Ishikawa (cell line): ENCODE data around the gene MAPK1.

ENCODE experiments used
- CEBPB ChIP-seq: IDR thresholded peaks from 2 replicates; pipeline ENCODE4 v1.6.1; 2012
- CREB1 ChIP-seq: IDR thresholded peaks from 2 replicates; pipeline ENCODE4 v1.6.1; 2012; ENCODE audit warnings: low read depth
- EGR1 ChIP-seq: IDR thresholded peaks from 2 replicates; pipeline ENCODE4 v1.6.1; 2012
- EP300 ChIP-seq: IDR thresholded peaks from 2 replicates; pipeline ENCODE4 v1.6.1; 2012; ENCODE audit warnings: borderline replicate concordance
- FOXM1 ChIP-seq: IDR thresholded peaks from 2 replicates; pipeline ENCODE4 v1.6.1; 2012; ENCODE audit warnings: low read depth, borderline replicate concordance
- MAX ChIP-seq: IDR thresholded peaks from 2 replicates; pipeline ENCODE4 v1.6.1; 2012
- NFIC ChIP-seq: IDR thresholded peaks from 2 replicates; pipeline ENCODE4 v1.6.1; 2012
- RAD21 ChIP-seq: IDR thresholded peaks from 2 replicates; pipeline ENCODE4 v1.6.1; 2012; ENCODE audit warnings: low read depth
- REST ChIP-seq: IDR thresholded peaks from 2 replicates; pipeline ENCODE4 v1.6.1; 2012; ENCODE audit warnings: low read depth, mild to moderate bottlenecking
- TAF1 ChIP-seq: IDR thresholded peaks from 2 replicates; pipeline ENCODE4 v1.6.1; 2012; ENCODE audit warnings: low read depth, mild to moderate bottlenecking
- TCF12 ChIP-seq: IDR thresholded peaks from 2 replicates; pipeline ENCODE4 v1.6.1; 2012; ENCODE audit warnings: low read depth
- TEAD4 ChIP-seq: IDR thresholded peaks from 2 replicates; pipeline ENCODE4 v1.6.1; 2012
- YY1 ChIP-seq: IDR thresholded peaks from 2 replicates; pipeline ENCODE4 v1.6.1; 2012; ENCODE audit warnings: low read depth
- ZBTB7A ChIP-seq: IDR thresholded peaks from 2 replicates; pipeline ENCODE4 v1.6.1; 2012; ENCODE audit warnings: low read depth
- TF ChIP-seq, protein P1 (sequence below): IDR thresholded peaks from 2 replicates; pipeline ENCODE4 v1.6.1; 2012

MAPK1 gene

GRCh38 chr22:21791635-21792625, 75.5 kb downstream of the MAPK1 start:
- TF ChIP-seq REST (no peak), NFIC (no peak), RAD21 (no peak), EP300 (no peak), MAX (no peak), YY1 (no peak), TCF12 (no peak), ZBTB7A (no peak), TEAD4 (no peak), FOXM1 (no peak), EGR1 (no peak), CREB1 (no peak), CEBPB (no peak), TAF1 (no peak)
- TF ChIP-seq, protein P1, sequence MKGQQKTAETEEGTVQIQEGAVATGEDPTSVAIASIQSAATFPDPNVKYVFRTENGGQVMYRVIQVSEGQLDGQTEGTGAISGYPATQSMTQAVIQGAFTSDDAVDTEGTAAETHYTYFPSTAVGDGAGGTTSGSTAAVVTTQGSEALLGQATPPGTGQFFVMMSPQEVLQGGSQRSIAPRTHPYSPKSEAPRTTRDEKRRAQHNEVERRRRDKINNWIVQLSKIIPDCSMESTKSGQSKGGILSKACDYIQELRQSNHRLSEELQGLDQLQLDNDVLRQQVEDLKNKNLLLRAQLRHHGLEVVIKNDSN, result no peak

DNA sequence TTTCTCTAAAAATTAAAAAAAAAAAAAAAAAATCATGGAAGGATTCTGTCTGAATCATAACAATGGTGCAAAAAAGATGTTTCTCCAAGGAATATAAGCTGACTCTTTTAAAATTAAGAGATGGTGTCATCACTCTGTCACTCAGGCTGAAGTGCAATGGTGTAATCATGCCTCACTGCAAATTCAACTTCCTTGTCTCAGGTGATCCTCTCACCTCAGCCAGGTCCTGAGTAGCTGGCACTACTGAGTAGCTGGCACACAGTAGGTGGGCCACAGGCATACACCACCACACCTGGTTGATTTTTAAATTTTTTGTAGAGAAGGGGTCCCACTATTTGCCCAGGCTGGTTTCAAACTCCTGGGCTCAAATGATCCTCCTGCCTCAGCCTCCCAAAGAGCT, 77.1 kb downstream of the MAPK1 start:
- TF ChIP-seq ZBTB7A (no peak), EGR1 (no peak), TEAD4 (no peak), EP300 (no peak), TCF12 (no peak)

DNA sequence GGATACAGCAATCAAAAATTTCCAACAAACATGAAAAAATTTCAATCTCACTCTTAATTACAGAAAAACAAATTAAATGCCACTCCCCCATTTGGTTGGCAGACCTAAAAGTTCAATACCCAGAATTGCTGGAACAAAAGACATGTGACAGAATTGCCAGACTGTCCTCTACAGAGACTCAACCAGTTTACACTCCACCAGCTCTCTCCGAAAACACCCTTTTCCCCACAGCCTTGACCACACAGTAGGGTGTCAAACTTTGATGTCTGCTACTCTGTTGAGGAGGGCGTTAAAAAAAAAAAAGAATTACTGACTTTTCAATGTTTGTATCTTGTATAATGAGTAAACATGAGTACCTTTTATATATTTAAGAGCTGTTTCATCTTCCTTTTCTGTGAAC, 87.2 kb downstream of the MAPK1 start:
- TF ChIP-seq CEBPB (no peak), TEAD4 (no peak), ZBTB7A (no peak), REST (no peak), NFIC (no peak), RAD21 (no peak), EGR1 (no peak), YY1 (no peak), MAX (no peak), TCF12 (no peak), FOXM1 (no peak), EP300 (no peak), TAF1 (no peak), CREB1 (no peak)
- TF ChIP-seq, protein P1, result no peak

DNA sequence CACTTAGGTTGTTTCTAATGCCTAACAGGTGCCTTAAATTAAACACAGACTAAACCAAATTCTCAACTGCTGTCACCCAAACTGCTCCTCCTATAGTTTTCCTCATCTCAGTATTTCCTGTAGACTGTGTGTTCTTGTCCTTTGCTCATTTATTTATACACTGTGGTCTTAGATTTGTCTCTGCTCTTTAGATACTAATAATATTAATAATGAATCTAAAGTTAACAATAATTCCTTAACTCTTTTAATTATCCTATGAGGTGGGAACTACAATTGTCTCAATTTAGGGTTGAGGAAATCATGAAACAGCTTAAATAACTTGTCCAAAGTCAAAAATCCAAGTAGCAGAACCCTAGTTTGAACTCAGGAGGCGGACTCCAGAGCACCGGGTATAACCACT, 88.0 kb downstream of the MAPK1 start:
- TF ChIP-seq TEAD4, result no peak
- TF ChIP-seq ZBTB7A, result no peak
- no peak for TF ChIP-seq YY1
- TF ChIP-seq REST, result no peak
- TF ChIP-seq TAF1, result no peak
- no peak for TF ChIP-seq MAX
